GM19035 (cell line): ENCODE measurements around the gene PSME1.

ENCODE experiments used
- ATAC-seq: cut with Tn5 transposase; IDR thresholded peaks from one replicate; pipeline ENCODE4 v1.9.1; 2021; ENCODE audit not compliant: unreplicated experiment

Gene PSME1

GRCh38 chr14:24171422-24172260 is 35.6 kb downstream of the PSME1 start, which contains the start of gene REC8:
REC8 (plus strand) TSS chr14:24172080; CDS start chr14:24172553, 473 bp downstream.
- peak; percentile 85 for ATAC-seq

DNA sequence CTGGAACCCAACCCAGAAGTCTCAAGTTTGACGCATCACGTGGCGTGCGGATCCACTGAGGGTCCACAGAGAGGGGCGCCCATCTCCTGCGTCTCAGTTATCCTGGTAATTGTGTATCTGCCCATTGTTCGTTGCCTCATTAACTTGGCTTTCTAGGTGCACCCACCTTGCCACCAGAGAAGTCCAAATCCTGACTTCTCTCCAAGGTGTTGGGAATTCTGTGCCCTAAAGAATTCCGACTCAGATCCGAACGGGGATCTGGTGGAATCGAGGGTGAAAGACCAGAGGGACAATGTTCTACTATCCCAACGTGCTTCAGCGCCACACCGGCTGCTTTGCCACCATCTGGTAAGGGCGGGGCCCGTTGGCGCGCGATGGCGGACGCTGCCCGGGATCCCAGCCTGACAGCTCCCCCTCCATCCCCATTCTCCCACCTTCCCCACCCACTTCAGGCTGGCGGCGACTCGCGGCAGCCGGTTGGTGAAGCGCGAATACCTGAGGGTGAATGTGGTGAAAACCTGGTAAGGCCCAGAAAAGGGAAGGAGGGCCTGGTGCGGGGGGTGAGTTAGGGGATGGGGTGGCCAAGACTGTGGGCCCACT is 36.4 kb downstream of the PSME1 start:
- ATAC-seq = no peak

DNA sequence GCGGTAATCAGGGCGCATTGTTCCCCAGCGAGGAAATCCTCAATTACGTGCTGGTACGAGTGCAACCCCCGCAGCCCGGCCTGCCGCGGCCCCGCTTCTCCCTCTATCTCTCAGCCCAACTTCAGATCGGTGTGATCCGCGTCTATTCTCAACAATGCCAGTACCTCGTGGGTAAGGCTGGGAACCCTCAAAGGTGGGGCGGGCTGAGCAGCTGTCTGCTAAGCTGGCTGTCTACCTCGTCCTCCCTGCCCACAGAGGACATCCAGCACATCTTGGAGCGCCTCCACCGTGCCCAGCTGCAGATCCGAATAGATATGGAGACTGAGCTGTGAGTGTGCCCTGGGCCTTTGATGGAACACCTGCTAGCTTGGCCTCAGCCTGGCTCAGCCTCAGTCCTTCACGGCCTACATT is 36.9 kb downstream of the PSME1 start:
- ATAC-seq = no peak

GRCh38 chr14:24176599-24176998 is 40.6 kb downstream of the PSME1 start:
- no peak for ATAC-seq

DNA sequence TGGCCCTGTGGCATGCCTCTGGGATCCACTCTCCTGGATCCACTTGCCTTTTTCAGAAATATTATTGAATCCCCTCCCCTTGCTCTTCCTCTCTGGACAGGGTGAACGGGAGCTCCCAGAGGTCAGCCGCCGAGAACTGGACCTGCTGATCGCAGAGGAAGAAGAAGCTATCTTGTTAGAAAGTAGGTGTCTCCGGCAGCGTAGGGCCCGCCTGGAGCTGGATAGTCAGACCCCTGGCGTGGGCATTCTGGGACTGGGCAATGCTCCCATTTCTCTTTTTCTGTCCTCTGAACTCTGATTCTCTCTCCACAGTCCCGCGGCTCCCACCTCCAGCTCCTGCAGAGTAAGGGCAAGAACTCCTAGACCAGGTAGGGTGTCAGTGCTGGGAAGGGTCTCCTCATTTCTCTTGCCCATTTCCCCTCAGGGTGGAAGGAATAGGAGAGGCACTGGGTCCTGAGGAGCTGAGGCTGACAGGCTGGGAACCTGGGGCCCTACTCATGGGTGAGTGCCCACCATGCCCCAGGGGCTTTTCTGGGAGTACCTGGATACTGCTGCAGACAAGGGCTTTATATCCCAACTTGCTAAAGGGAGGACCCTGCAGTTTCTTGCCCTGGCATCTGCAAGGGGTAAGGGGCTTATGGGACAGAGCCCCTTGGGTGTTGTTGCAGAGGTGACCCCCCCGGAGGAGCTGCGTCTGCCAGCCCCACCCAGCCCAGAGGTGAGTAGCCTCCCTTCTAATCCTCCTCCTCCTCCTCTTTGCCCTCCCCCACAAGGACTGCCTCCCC is 41.2 kb downstream of the PSME1 start:
- ATAC-seq = no peak

- ATAC-seq = no peak
Observed at GRCh38 chr14:24177891-24178290, 41.9 kb downstream of the PSME1 start.

- ATAC-seq = no peak
Observed at GRCh38 chr14:24178399-24179178, 42.6 kb downstream of the PSME1 start.

GRCh38 chr14:24179294-24179960 is 43.4 kb downstream of the PSME1 start:
- ATAC-seq = no peak

DNA sequence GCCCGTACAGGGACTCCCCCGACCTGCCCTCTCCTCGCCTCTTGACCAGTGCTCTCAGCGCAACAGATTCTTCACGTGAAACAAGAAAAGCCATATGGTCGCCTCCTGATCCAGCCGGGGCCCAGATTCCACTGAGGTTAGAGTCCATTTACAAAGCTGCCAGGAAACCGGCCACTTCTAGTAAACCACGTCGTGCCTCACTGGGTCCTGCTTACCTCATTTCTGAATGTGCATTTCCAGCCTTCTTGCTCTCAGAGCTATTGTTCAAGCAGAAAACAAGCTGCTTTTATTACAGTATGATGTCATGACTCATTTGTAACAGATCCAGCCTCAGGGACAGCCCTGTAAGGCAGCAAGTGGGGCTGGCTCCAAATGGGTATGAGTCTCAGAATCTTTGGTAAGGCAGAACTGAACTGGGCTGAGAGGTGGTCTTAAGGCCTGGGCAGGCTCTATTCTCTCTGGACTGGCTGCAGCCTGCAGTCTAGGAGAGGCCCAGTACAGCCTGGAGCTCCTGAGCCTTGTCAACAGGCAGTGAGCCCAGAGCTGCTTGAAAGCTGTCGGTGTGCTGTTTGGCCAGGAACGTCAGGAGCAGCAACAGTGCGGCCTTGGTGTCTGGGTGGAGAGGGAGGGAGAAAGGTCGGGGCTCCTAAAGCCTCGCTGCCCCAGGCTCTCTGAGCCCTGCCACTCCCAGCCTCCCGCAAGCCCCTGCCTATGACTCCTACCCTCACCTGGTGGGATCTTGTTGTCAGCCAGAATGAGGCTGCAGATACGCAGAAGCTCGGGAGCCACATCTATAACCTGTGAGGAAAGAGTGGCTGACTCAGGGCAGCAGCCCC is 44.2 kb downstream of the PSME1 start:
- no peak for ATAC-seq

GRCh38 chr14:24181371-24182077 is 45.5 kb downstream of the PSME1 start:
- no peak for ATAC-seq

DNA sequence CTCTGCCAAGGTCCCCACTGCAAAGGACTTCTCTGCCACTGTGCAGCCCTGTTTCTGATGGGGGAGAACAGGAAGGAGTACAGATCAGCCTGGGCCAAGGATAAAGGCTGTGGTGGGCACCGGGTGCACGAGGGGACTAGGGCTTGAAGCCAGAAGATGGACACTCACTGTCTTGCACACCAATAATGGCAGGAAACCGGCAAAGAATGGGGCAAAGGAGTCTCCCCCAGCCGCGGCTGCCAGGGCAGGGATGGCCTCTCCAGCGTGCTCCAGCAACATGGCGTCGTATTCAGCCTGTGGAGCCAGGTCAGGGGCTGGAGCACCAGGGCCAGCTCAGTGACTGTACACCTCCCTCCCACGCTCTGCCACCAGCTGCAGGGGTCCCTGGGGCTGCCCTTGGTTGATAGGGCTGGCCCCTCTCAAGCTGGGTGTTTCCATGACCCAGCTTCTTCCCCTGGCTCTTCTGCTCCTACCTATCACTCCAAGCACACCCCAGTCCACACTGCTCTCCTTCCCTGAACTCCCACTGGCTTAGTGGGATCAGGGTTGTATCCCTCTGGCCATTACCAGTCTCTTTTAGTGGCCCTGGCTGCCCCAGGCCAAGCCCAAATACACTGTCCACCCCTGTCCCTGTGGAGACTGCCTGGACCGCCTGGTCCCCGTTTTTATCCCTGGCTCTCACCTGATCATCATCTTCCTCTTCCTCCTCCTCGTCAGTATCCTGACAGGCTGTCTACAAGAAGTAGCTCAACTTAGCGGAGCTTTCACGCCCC is 46.3 kb downstream of the PSME1 start:
- ATAC-seq = no peak

- no peak for ATAC-seq
Observed at GRCh38 chr14:24183014-24183481, 47.1 kb downstream of the PSME1 start.

DNA sequence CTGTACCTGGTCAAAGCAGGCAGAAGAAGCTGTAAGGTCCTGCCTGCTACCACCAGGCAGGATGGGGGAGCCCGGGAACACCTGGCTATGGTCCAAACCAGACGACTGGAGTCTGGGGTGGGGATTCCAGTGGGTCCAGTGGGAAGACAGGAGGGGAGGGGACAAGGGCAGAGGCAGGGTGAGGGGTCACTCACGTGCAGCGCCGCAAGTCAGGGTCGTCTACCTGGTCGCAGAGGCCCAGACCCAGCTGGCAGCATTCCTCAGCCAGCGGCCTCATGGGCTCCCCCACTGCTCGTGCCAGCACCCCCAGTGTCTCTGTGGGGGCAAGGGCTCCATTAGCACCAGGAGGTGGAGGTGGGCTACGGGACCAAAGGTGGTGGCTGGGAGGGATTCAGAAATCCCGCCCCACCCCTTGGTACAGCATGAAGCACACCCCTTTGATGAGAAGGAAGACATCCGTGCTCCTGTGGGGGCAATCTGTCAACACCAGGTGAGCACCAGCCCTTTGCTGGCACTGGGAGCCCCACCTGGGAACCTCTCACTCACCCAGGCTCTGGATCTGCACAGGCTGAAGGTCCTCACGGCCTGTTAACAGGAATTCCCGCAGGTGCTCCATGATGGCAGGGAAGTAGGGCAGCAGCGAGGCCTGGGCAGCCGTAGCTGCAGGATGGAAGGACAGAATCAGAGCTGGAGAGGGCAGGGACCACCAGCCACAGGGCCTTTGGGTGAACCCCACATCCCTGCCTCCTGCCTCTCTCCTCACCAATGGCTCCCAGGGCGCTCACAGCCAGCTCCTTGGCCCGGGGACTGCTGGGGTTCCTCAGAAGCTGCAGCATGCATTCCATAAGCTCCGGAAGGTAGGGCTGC is 48.3 kb downstream of the PSME1 start:
- ATAC-seq = no peak

GRCh38 chr14:24185026-24185425 is 49.0 kb downstream of the PSME1 start:
- no peak for ATAC-seq

GRCh38 chr14:24185741-24186140 is 49.7 kb downstream of the PSME1 start:
- no peak for ATAC-seq

- ATAC-seq = no peak
Observed at GRCh38 chr14:24186831-24187538, 51.0 kb downstream of the PSME1 start.
